Measurements from ENCODE around the gene GAS7.

GRCh38 chr17:9880582-9880999 lies 317.8 kb downstream of the GAS7 start:
- TF ChIP-seq CTCF (IDR thresholded peaks at IDR 0.05): no peak
- no peak for TF ChIP-seq POLR2AphosphoS5 (IDR thresholded peaks at IDR 0.05)
- TF ChIP-seq EP300 (IDR thresholded peaks at IDR 0.05): no peak
- TF ChIP-seq POLR2A (IDR thresholded peaks at IDR 0.05): no peak
